WERI-Rb-1 (cell line): ENCODE data around the gene EHHADH.

Experiments used
- DNase-seq: peaks from one replicate; pipeline ENCODE4 v3.0.0-alpha.2; 2020
- H3K27ac ChIP-seq: fragments of 250-450 bp; sonication (Bioruptor Pico); 2 replicates; pipeline ENCODE4 v1.5.1; 2020; ENCODE audit warnings: mild to moderate bottlenecking, moderate library complexity
- H3K27me3 ChIP-seq: fragments of 250-450 bp; sonication (Bioruptor Pico); 2 replicates; pipeline ENCODE4 v1.5.1; 2021; ENCODE audit warnings: mild to moderate bottlenecking, low read depth, moderate library complexity; ENCODE audit not compliant: insufficient read depth, severe bottlenecking
- H3K36me3 ChIP-seq: fragments of 250-450 bp; sonication (Bioruptor Pico); 2 replicates; pipeline ENCODE4 v1.5.1; 2020; ENCODE audit warnings: mild to moderate bottlenecking, moderate library complexity
- H3K4me3 ChIP-seq: 2 replicates; pipeline ENCODE4 v1.5.1; 2011; ENCODE audit warnings: low read depth, mild to moderate bottlenecking, control low read depth, low read length
- H3K9me3 ChIP-seq: fragments of 250-450 bp; sonication (Bioruptor Pico); 2 replicates; pipeline ENCODE4 v1.5.1; 2021; ENCODE audit warnings: mild to moderate bottlenecking, moderate library complexity; ENCODE audit not compliant: severe bottlenecking
- TF ChIP-seq, protein P1 (sequence below): IDR thresholded peaks from 2 replicates; pipeline ENCODE4 v1.5.1; 2011; ENCODE audit warnings: low read depth, mild to moderate bottlenecking, control low read depth, inconsistent platforms, low read length

The EHHADH gene

DNA sequence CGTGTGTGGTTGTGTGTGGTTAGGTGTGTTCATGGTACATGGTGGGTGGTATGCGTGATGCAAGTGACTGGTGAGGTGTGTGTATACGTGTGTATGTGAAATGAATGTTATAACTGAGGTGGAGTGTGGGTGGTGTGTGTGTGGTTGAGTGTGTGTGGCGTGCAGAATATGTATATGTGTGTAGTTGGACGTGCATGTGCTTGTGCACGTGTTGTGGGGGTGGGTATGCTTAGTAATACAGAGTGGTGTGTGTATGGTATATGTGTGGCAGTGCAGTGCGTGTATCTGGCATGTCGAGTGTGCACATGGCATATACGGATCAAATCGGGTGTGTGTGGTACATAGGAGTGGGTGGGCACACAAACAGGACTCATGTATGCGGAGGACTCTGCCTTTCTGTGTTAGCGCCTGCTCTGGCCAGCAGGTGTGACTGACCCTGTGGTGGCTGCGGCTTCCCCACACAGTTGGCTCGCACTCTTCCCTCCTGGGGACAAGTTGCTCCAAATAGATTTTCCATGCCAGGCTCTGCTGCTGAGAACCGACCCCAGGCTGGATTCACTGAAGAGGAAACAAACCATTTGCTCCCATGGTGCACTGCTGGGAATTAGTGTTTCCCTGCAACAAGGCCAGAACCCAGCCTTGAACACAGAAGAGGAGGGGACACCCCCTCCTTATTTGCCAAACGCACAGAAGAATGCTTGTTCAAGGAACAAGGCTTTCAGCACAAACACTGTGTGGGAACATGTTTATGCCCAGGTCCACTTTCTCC, 99.8 kb downstream of the EHHADH start:
- H3K9me3 ChIP-seq, result no peaks in the 10 kb centered on the region
- TF ChIP-seq, protein P1, sequence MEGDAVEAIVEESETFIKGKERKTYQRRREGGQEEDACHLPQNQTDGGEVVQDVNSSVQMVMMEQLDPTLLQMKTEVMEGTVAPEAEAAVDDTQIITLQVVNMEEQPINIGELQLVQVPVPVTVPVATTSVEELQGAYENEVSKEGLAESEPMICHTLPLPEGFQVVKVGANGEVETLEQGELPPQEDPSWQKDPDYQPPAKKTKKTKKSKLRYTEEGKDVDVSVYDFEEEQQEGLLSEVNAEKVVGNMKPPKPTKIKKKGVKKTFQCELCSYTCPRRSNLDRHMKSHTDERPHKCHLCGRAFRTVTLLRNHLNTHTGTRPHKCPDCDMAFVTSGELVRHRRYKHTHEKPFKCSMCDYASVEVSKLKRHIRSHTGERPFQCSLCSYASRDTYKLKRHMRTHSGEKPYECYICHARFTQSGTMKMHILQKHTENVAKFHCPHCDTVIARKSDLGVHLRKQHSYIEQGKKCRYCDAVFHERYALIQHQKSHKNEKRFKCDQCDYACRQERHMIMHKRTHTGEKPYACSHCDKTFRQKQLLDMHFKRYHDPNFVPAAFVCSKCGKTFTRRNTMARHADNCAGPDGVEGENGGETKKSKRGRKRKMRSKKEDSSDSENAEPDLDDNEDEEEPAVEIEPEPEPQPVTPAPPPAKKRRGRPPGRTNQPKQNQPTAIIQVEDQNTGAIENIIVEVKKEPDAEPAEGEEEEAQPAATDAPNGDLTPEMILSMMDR, result peak; percentile 11; the same call in 1 of the 2 replicates
- H3K36me3 ChIP-seq, result no peaks in the 10 kb centered on the region
- no peak overlapping the region for H3K27ac ChIP-seq
- no peak overlapping the region for H3K4me3 ChIP-seq
- H3K27me3 ChIP-seq, result no peaks in the 10 kb centered on the region
- DNase-seq, result no peak

DNA sequence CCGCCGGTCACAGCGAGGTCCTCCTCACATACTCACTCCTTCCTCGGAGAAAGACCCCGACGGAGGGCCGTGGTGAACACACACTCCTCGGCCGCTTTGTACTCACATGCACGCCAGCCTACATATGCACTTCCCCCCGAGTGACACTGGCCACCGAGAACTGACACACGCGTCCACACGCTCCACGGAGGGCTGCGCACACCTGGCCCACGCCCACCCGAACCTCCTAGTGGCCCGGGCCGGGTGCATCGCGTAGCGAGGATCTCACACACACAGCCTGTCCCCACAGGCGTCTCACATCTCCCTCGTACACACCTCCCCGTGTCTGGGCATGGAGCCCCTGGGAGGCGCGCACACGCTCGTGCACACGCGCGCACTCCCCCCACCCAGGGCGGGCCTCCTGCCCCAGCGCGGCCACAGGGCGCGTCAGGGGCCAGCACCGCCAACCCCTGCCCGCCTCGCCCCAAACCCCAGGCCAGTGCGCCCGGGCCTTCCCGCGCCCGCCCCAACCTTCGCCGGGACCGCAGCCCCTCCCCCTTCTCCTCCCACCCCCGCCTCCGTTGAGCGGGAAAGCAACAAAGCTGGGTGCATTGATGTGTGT, 100.6 kb downstream of the EHHADH start:
- H3K9me3 ChIP-seq, result no peaks in the 10 kb centered on the region
- no peak for DNase-seq
- TF ChIP-seq, protein P1, result no peak
- H3K27me3 ChIP-seq, result no peaks in the 10 kb centered on the region
- H3K4me3 ChIP-seq, result peak overlapping the region; percentile 36
- no peaks in the 10 kb centered on the region for H3K36me3 ChIP-seq
- no peak overlapping the region for H3K27ac ChIP-seq

DNA sequence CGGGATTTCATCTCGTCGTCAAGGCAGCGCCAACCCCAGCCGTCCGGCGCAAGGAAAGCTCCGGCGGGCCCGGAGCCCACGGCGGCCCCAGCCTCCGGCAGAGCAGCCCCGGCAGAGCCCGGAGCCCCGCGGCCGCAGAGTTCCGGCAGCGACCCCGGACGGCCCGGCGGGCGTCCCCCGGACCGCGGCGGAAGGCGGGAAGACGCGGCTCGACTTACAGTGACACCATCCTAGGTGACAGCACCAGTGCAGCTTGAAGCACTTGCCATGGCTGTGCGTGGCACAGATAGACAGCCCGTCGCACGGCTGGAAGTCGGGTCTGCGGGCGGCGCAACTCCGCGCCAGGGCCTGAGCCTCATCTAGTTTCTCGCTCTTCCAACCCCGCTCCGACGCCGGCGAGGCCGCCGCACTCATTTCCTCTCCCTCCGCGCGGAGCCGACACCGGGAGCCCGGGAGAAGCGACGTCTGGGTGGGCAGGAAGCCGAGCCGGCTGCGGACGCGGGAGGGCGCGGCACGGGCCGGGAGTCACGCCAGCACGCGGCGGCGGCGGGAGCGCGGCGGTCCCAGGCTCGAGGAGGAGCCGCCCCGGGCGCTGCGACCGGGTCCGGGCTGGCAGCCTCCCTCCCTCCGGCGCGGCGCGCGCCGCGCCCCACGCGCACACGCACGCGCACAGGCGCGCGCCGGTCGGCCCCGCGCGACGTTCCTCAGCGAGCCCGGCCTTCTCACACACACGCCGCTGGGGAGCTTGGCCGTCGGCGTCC, 101.3 kb downstream of the EHHADH start, which contains the start of gene C3orf70:
C3orf70 (minus strand) TSS at position 651 of the 761 bp plus-strand sequence; CDS start at position 414, 237 bp downstream.
- Histone ChIP-seq H3K27me3 (no peaks in the 10 kb centered on the region), H3K36me3 (no peaks in the 10 kb centered on the region), H3K9me3 (no peaks in the 10 kb centered on the region), H3K27ac (peak within 1 kb of the TSS; percentile 75), H3K4me3 (peak within 1 kb of the TSS; percentile 85)
- TF ChIP-seq, protein P1, result no peak
- DNase-seq, result peak; percentile 53

DNA sequence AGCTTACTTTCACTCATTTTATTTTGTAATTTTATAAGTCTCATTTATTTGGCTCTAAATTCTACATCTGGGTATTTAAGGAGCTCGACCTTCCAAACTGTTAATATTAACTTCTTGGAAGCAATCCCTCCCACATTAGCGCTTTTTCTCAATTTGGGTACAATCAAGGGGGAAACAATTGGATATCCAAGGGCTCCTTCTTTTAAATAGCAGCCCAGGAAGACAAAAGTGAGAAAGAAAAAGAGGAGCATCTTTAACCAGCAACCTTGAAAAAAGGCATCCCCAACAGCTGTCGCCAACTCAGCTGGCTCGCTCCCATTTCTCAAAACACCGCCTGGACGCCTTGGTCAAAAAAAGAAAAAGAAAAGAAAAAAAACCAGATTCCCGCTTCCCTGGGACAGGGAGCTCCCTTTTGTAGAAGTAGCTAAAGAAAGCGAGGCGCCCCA, 101.9 kb downstream of the EHHADH start:
- Histone ChIP-seq H3K27me3 (no peaks in the 10 kb centered on the region), H3K36me3 (no peaks in the 10 kb centered on the region), H3K27ac (peak overlapping the region; percentile 75), H3K9me3 (no peaks in the 10 kb centered on the region), H3K4me3 (peak overlapping the region; percentile 85)
- DNase-seq, result no peak
- TF ChIP-seq, protein P1, result no peak

DNA sequence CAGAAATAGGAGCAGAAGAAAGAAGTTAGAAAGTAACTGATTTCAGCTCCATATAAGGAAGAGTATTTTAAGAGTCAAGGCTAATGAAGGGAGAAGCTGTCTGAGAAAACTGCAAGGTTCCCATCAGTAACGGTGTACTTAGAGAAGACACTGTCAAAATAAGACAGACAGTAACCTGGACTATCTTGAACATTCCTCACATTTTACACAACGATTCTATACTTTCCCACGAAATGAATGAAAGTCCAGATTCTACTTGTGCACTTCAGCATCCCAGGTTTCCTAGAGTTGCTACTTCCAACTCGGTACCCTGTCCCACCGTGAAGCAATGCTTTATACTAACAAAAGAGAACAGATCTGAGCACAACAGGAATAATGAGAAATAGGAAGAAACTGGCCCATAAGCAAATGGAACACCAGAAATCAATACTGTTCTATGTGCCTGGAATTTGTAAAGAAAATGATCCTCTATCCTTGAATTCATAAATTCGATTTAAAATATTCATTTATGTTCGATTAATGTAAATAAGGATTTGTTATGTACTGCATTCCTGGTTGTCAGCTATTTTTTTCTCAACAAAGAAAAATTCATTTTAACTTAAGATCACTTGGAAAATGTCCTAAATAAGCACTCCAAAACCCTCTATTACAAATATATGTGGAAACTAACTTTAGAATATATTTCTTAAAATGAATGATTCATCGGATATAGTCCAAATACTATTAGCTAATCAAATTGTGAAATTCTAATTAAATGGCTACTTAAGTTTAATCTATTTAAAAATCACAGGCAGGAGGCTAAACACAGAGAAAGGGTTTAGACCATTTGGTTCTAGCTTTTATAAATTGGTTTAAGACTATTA, 102.5 kb downstream of the EHHADH start:
- DNase-seq, result no peak
- Histone ChIP-seq H3K27ac (no peak overlapping the region), H3K9me3 (no peaks in the 10 kb centered on the region), H3K27me3 (no peaks in the 10 kb centered on the region), H3K4me3 (peak overlapping the region; percentile 85), H3K36me3 (no peaks in the 10 kb centered on the region)
- TF ChIP-seq, protein P1, result no peak
